HepG2 (cell line): Measurements from ENCODE around the gene GH2. TPM values are rescaled to one million over a fixed set of nuclear protein-coding genes. Genes with fewer than 3 reads are reported as not detected.

Experiments used
- ASH2L ChIP-seq: fragments of 300-600, 200-600 bp; sonication (generic); IDR thresholded peaks from 2 replicates; pipeline ENCODE4 v1.7.0; 2017; ENCODE audit warnings: low read depth, mild to moderate bottlenecking, moderate library complexity, mixed read lengths, low read length; ENCODE audit not compliant: insufficient read length
- HHEX ChIP-seq: IDR thresholded peaks from 2 replicates; pipeline ENCODE4 v1.6.1; 2016; ENCODE audit warnings: control low read depth
- KLF16 ChIP-seq, 2 experiments: sonication (generic) in 1 of 2; formaldehyde crosslinking in 1 of 2; IDR thresholded peaks; 2 replicates each; pipeline versions ENCODE4 v1.6.1 to v1.8.0; 2016 to 2023; ENCODE audit warnings: missing genetic modification reagents in 2 of 2, missing compliant biosample characterization in 1 of 2
- RBAK ChIP-seq: sonication (generic); formaldehyde crosslinking; IDR thresholded peaks from 2 replicates; pipeline ENCODE4 v1.5.1; 2020; ENCODE audit warnings: mild to moderate bottlenecking, missing genetic modification reagents
- RFXANK ChIP-seq: IDR thresholded peaks from 2 replicates; pipeline ENCODE4 v1.6.1; 2016
- SCMH1 ChIP-seq: sonication (generic); formaldehyde crosslinking; IDR thresholded peaks from 2 replicates; pipeline ENCODE4 v1.9.0; 2021; ENCODE audit warnings: missing genetic modification reagents, mild to moderate bottlenecking, borderline replicate concordance
- SIX1 ChIP-seq: sonication (generic); formaldehyde crosslinking; IDR thresholded peaks from 2 replicates; pipeline ENCODE4 v1.4.0; 2020; ENCODE audit warnings: missing genetic modification reagents, borderline replicate concordance
- SMAD9 ChIP-seq: sonication (generic); formaldehyde crosslinking; IDR thresholded peaks from 2 replicates; pipeline ENCODE4 v1.5.1; 2020; ENCODE audit warnings: mild to moderate bottlenecking, missing genetic modification reagents
- SRY ChIP-seq: sonication (generic); formaldehyde crosslinking; IDR thresholded peaks from 2 replicates; pipeline ENCODE4 v1.8.0; 2022; ENCODE audit warnings: mild to moderate bottlenecking, missing genetic modification reagents
- ZNF275 ChIP-seq: sonication (generic); formaldehyde crosslinking; IDR thresholded peaks from 2 replicates; pipeline ENCODE4 v1.8.0; 2022; ENCODE audit warnings: missing genetic modification reagents, mild to moderate bottlenecking, inconsistent platforms, borderline replicate concordance
- ZNF629 ChIP-seq: sonication (generic); formaldehyde crosslinking; conservative IDR thresholded peaks from 2 replicates; pipeline ENCODE4 v1.5.0; 2020; ENCODE audit warnings: missing genetic modification reagents
- ZNF672 ChIP-seq: sonication (generic); formaldehyde crosslinking; IDR thresholded peaks from 2 replicates; pipeline ENCODE4 v1.8.1; 2022; ENCODE audit warnings: missing genetic modification reagents
- ZNF768 ChIP-seq: sonication (generic); formaldehyde crosslinking; IDR thresholded peaks from 2 replicates; pipeline ENCODE4 v1.4.0; 2020; ENCODE audit warnings: missing genetic modification reagents
- polyA plus RNA-seq, 8 experiments: library from polyadenylated mRNA; depleted of rRNA in 3 of 8; stranded (reverse) in 7 of 8; unstranded in 1 of 8; fragments of >200 nt; fragmentation: Illumina TruSeq in 4 of 8; extraction: Trizol in 4 of 8; gene quantifications; 2 replicates each; pipeline versions ENCODE4 v1.2.1 to v1.2.3, GENCODE V29; 2011 to 2016; ENCODE audit warnings: low read depth in 4 of 8, missing spikeins in 1 of 8, mixed read lengths in 1 of 8; ENCODE audit not compliant: insufficient read depth in 1 of 8
- total RNA-seq, 5 experiments: library from RNA; depleted of rRNA; stranded (reverse); fragments of >200 nt; fragmentation: Illumina TruSeq; extraction: Trizol; gene quantifications; 2 replicates each; pipeline ENCODE4 v1.2.3, GENCODE V29; 2016; ENCODE audit warnings: low read depth in 1 of 5

GH2 gene
- total and polyA plus RNA-seq, 2 of the 13 experiments (the other 11 are each of a cell fraction or from before 2014, with no cell fraction given) = not detected

DNA sequence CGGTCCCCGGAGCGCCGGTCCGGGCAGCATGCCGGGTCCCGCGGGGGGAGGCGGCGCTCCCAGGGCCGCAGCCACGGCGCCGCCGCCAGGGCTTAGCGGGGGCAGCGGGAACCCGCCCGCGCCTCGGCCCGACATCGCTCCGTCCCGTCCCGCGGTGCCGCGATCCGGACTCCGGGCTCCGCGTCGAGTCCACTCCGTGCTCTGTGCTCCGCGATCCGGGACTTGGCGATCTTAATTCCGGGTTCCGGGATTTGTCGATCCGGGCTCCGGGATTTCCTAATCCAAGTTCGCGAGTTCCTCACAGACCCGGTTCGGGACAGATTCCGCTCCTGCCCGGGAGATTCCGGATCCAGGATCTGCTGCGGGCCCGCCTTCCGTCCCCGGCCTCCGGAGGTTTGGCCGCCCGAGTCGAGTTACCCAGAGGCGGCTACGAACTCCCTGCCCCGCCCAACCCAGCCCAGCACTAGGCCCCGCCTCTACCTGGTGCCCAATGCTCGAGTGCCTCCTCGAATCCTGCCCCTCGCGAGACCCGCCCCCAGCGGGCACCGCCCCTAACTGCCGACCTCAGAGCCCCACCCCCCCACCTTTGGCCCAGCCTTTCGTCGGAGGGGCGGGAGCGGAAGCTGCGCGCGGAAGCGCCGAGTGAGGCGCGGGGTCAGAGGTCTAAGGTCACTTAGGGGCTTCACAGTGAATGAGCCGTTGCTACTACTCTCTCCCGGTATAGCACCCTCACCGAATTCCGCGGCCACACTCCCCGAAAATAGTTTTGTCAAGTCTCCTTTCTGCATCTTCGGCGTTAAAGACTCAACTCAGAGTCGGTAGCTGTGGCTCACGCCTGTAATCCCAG, 39.0 kb downstream of the GH2 start, which contains the start of gene SMARCD2 (continued):
- TF ChIP-seq SIX1 (CRISPR knock-in tag) (peak; percentile 86), KLF16 (CRISPR knock-in tag; IDR thresholded peaks at IDR 0.05) (peak in 1 of 2 experiments; percentile 99; a peak in 2 of 4 replicates), SCMH1 (CRISPR knock-in tag) (no peak), HHEX (CRISPR knock-in tag) (no peak; the same call in 1 of the 2 replicates), SMAD9 (no peak), ZNF672 (CRISPR knock-in tag) (peak; percentile 97), ZNF768 (CRISPR knock-in tag) (peak; percentile 89), RBAK (CRISPR knock-in tag) (no peak), SRY (CRISPR knock-in tag) (peak; percentile 93), ZNF275 (CRISPR knock-in tag) (peak; percentile 89; the same call in 1 of the 2 replicates), ZNF629 (CRISPR knock-in tag) (peak; percentile 61; the same call in 1 of the 2 replicates), RFXANK (CRISPR knock-in tag) (peak; percentile 94; the same call in 1 of the 2 replicates), ASH2L (peak; percentile 72)
